Muscle of leg (tissue), 11 donors: Measurements from ENCODE around the gene DLGAP1. TPM values are rescaled to one million over a fixed set of nuclear protein-coding genes. Genes with fewer than 3 reads are reported as not detected.

Experiments used
- DNase-seq: peaks from one replicate; pipeline ENCODE4 v3.0.0; 2013
- H3K27ac ChIP-seq: one replicate; pipeline ENCODE4 v1.5.1; 2013; ENCODE audit warnings: mild to moderate bottlenecking, low read length, control low read depth
- H3K27me3 ChIP-seq: one replicate; pipeline ENCODE4 v1.6.1; 2013; ENCODE audit warnings: low read length; ENCODE audit not compliant: control insufficient read depth, insufficient read depth
- H3K36me3 ChIP-seq: one replicate; pipeline ENCODE4 v1.6.1; 2013; ENCODE audit warnings: low read length; ENCODE audit not compliant: control insufficient read depth, insufficient read depth
- H3K4me1 ChIP-seq: one replicate; pipeline ENCODE4 v1.6.1; 2013; ENCODE audit warnings: low read length; ENCODE audit not compliant: control insufficient read depth, insufficient read depth
- H3K4me3 ChIP-seq: one replicate; pipeline ENCODE4 v1.5.1; 2013; ENCODE audit warnings: low read length, control low read depth
- H3K9me3 ChIP-seq: replicated peaks from 2 replicates; pipeline ENCODE4 v1.6.1; 2013; ENCODE audit warnings: low read depth, low read length; ENCODE audit not compliant: control insufficient read depth
- WGBS: methylation state at CpG from one replicate; pipeline ENCODE4 v1.1.5; 2013; ENCODE audit warnings: missing lambda C conversion rate; ENCODE audit not compliant: insufficient coverage; 5-methylcytosine and 5-hydroxymethylcytosine counted together
- polyA plus RNA-seq, 8 donors: library from polyadenylated mRNA; unstranded; fragments of 120-200 nt; gene quantifications; one replicate each; pipeline versions ENCODE4 v1.2.1 to v1.2.3, GENCODE V29; 2013; ENCODE audit warnings: inconsistent platforms in 1 of 8, low replicate concordance in 1 of 8; ENCODE audit not compliant: insufficient read length in 8 of 8, insufficient read depth in 1 of 8
- total RNA-seq: library from RNA; stranded (reverse); fragments of 120-200 nt; gene quantifications from one replicate; pipeline ENCODE4 v1.2.4, GENCODE V29; 2013

Gene DLGAP1
- total and polyA plus RNA-seq, 9 donors, result 0.87 to 3.1 (median 1.8) TPM

GRCh38 chr18:3461704-3462103, 993.4 kb downstream of the DLGAP1 start:
- no peak overlapping the region for H3K4me3 ChIP-seq
- 57% methylated on average over 4 of the region's 5 CpGs for WGBS
- H3K9me3 ChIP-seq, result peaks cover 2% of the 10 kb centered on the region
- no peaks in the 10 kb centered on the region for H3K27me3 ChIP-seq
- H3K27ac ChIP-seq, result no peak overlapping the region
- DNase-seq, result no peak
- H3K36me3 ChIP-seq, result peaks cover 26% of the 10 kb centered on the region
- peaks cover 7% of the 10 kb centered on the region for H3K4me1 ChIP-seq

GRCh38 chr18:3460823-3461398, 994.2 kb downstream of the DLGAP1 start:
- Histone ChIP-seq H3K27me3 (no peaks in the 10 kb centered on the region), H3K27ac (no peak overlapping the region), H3K36me3 (peaks cover 31% of the 10 kb centered on the region), H3K9me3 (peaks cover 2% of the 10 kb centered on the region), H3K4me3 (no peak overlapping the region), H3K4me1 (peaks cover 12% of the 10 kb centered on the region)
- WGBS, result no CpG with 5 or more reads among the region's 4 CpGs
- DNase-seq, result no peak

GRCh38 chr18:3458952-3459853, 995.9 kb downstream of the DLGAP1 start:
- H3K4me3 ChIP-seq, result no peak overlapping the region
- no peaks in the 10 kb centered on the region for H3K27me3 ChIP-seq
- no CpG with 5 or more reads among the region's 5 CpGs for WGBS
- no peak for DNase-seq
- peaks cover 2% of the 10 kb centered on the region for H3K9me3 ChIP-seq
- peaks cover 31% of the 10 kb centered on the region for H3K36me3 ChIP-seq
- H3K4me1 ChIP-seq, result peaks cover 14% of the 10 kb centered on the region
- no peak overlapping the region for H3K27ac ChIP-seq

GRCh38 chr18:3458378-3458777, 996.7 kb downstream of the DLGAP1 start:
- no peak overlapping the region for H3K27ac ChIP-seq
- no peak for DNase-seq
- H3K9me3 ChIP-seq, result peaks cover 2% of the 10 kb centered on the region
- 100% methylated on average over 1 of the region's 3 CpGs for WGBS
- peaks cover 31% of the 10 kb centered on the region for H3K36me3 ChIP-seq
- no peak overlapping the region for H3K4me3 ChIP-seq
- peaks cover 19% of the 10 kb centered on the region for H3K4me1 ChIP-seq
- no peaks in the 10 kb centered on the region for H3K27me3 ChIP-seq

- WGBS, result 70% methylated on average over 14 of the region's 15 CpGs
- Histone ChIP-seq H3K4me3 (no peak overlapping the region), H3K9me3 (peaks cover 2% of the 10 kb centered on the region), H3K4me1 (peaks cover 30% of the 10 kb centered on the region), H3K27ac (peak overlapping the region; percentile 59), H3K36me3 (peaks cover 31% of the 10 kb centered on the region), H3K27me3 (no peaks in the 10 kb centered on the region)
- no peak for DNase-seq
Measured at GRCh38 chr18:3457261-3457724, 997.8 kb downstream of the DLGAP1 start.

GRCh38 chr18:3456686-3457069, 998.4 kb downstream of the DLGAP1 start:
- DNase-seq, result no peak
- H3K27me3 ChIP-seq, result no peaks in the 10 kb centered on the region
- peaks cover 30% of the 10 kb centered on the region for H3K4me1 ChIP-seq
- no peaks in the 10 kb centered on the region for H3K9me3 ChIP-seq
- H3K27ac ChIP-seq, result peak overlapping the region; percentile 59
- peaks cover 27% of the 10 kb centered on the region for H3K36me3 ChIP-seq
- no peak overlapping the region for H3K4me3 ChIP-seq
- WGBS, result 50% methylated on average over 1 of the region's 1 CpG

GRCh38 chr18:3455907-3456685, 999.0 kb downstream of the DLGAP1 start:
- Histone ChIP-seq H3K27ac (peak overlapping the region; percentile 42), H3K4me3 (no peak overlapping the region), H3K4me1 (peaks cover 30% of the 10 kb centered on the region), H3K9me3 (no peaks in the 10 kb centered on the region), H3K36me3 (peaks cover 27% of the 10 kb centered on the region), H3K27me3 (no peaks in the 10 kb centered on the region)
- WGBS, result 68% methylated on average over 3 of the region's 10 CpGs
- peak; percentile 25 for DNase-seq

- Histone ChIP-seq H3K4me3 (peak overlapping the region; percentile 61), H3K4me1 (peaks cover 30% of the 10 kb centered on the region), H3K36me3 (peaks cover 27% of the 10 kb centered on the region), H3K9me3 (no peaks in the 10 kb centered on the region), H3K27ac (peak overlapping the region; percentile 100), H3K27me3 (no peaks in the 10 kb centered on the region)
- WGBS, result no CpG with 5 or more reads among the region's 3 CpGs
- peak; percentile 50 for DNase-seq
Measured at GRCh38 chr18:3455090-3455635, 999.9 kb downstream of the DLGAP1 start.

- WGBS, result no CpG with 5 or more reads among the region's 4 CpGs
- Histone ChIP-seq H3K27ac (peak overlapping the region; percentile 100), H3K36me3 (peaks cover 27% of the 10 kb centered on the region), H3K27me3 (no peaks in the 10 kb centered on the region), H3K9me3 (no peaks in the 10 kb centered on the region), H3K4me1 (peaks cover 30% of the 10 kb centered on the region), H3K4me3 (peak overlapping the region; percentile 61)
- DNase-seq, result peak; percentile 81
Measured at GRCh38 chr18:3454365-3455089, 1000.6 kb downstream of the DLGAP1 start.
